Stomach (tissue), 4 donors: ENCODE measurements around the gene GATA3.

Experiments
- EP300 ChIP-seq: sonication (generic); formaldehyde crosslinking; IDR thresholded peaks from one replicate; pipeline ENCODE4 v1.6.1; 2017; ENCODE audit warnings: antibody characterized with exemption
- POLR2A ChIP-seq, 4 donors: fragments of 450-650 bp; IDR thresholded peaks; one replicate each; pipeline ENCODE4 v1.6.1; 2016; ENCODE audit warnings: antibody characterized with exemption in 4 of 4, control low read depth in 2 of 4, mild to moderate bottlenecking in 1 of 4, moderate library complexity in 1 of 4
- POLR2AphosphoS5 ChIP-seq, 3 donors: sonication (generic); formaldehyde crosslinking; IDR thresholded peaks; one replicate each; pipeline ENCODE4 v1.6.1; 2016; ENCODE audit warnings: antibody characterized with exemption in 3 of 3
- TF ChIP-seq, protein P1 (sequence below), 7 experiments: fragments of 450-650 bp in 4 of 7; fragments of 200-600 bp in 3 of 7; sonication (generic) in 3 of 7; IDR thresholded peaks; one replicate each; pipeline ENCODE4 v1.5.1; 2016 to 2019; ENCODE audit warnings: antibody characterized with exemption in 7 of 7, control low read depth in 2 of 7, mild to moderate bottlenecking in 1 of 7

DNA sequence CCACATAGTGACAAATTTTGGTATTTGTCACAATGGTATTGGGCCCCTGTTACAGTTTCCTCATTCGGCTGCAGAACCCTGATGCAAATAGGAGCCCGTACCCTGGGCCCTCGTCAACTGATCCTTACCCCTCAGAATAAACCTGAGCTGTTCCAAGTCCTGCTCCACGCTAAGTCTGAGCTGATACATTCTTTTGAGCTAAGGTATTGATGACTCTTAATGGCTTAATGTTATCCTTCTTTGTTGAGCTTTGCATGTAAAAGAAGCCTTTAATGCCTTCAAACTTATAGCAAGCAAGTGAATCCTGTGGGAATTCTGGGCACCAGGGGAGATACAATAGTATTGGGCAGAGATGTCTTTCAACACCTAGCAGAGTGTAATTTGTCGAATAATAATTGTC lies 31.8 kb downstream of the GATA3 start:
- TF ChIP-seq, protein P1, sequence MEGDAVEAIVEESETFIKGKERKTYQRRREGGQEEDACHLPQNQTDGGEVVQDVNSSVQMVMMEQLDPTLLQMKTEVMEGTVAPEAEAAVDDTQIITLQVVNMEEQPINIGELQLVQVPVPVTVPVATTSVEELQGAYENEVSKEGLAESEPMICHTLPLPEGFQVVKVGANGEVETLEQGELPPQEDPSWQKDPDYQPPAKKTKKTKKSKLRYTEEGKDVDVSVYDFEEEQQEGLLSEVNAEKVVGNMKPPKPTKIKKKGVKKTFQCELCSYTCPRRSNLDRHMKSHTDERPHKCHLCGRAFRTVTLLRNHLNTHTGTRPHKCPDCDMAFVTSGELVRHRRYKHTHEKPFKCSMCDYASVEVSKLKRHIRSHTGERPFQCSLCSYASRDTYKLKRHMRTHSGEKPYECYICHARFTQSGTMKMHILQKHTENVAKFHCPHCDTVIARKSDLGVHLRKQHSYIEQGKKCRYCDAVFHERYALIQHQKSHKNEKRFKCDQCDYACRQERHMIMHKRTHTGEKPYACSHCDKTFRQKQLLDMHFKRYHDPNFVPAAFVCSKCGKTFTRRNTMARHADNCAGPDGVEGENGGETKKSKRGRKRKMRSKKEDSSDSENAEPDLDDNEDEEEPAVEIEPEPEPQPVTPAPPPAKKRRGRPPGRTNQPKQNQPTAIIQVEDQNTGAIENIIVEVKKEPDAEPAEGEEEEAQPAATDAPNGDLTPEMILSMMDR (IDR thresholded peaks at IDR 0.05), result no peak
- TF ChIP-seq POLR2AphosphoS5 (IDR thresholded peaks at IDR 0.05) (no peak), POLR2A (IDR thresholded peaks at IDR 0.05) (no peak), EP300 (no peak)
